GM21619 (cell line): ENCODE results near the gene GFRA1.
"Not testable (repeated sequence)": the region's sequence is repeated elsewhere in the genome, so short reads cannot be mapped to it uniquely, and the experiment has no call there.

Source experiments
- ATAC-seq: cut with Tn5 transposase; IDR thresholded peaks from one replicate; pipeline ENCODE4 v1.9.1; 2021; ENCODE audit not compliant: unreplicated experiment

GFRA1 gene

GRCh38 chr10:116201670-116202430, 71.2 kb downstream of the GFRA1 start:
- ATAC-seq: no peak

GRCh38 chr10:116201011-116201410, 72.0 kb downstream of the GFRA1 start:
- no peak for ATAC-seq

- ATAC-seq: no peak
Observed at GRCh38 chr10:116198676-116199035, 74.3 kb downstream of the GFRA1 start.

DNA sequence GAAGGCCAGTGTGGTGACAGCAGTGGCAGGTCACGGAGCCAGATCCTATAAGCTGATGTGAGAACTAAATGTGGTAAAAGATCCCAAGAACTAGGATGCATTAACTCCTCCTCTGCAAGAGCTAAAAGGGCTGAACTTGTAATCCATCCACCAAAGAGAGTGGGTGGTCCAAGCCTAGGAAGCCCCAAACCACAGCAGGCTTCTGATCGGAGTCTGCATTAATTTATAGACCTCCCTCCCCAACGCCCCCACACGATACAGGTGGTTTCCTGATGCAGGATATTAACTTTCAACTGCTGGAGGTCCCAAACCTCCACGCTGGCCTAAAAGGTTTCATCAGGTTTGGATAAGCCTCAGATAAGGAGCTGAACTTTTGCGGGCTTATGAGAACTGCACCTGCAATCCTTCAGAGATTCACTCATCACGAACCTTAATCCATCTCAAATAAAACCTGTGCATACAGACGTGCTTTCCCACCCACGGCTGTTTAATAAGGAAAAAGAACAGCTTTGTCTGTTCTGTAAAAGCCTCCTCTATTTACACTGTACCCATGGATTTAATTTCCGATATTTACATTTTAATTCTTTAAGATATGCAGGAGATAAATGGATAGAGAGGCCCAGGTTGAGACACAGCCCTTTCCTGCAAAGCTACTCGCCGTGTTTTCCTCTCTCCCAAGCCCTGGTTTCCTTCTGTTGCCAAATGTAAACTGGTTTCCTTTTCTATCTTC, 74.9 kb downstream of the GFRA1 start:
- ATAC-seq: no peak

DNA sequence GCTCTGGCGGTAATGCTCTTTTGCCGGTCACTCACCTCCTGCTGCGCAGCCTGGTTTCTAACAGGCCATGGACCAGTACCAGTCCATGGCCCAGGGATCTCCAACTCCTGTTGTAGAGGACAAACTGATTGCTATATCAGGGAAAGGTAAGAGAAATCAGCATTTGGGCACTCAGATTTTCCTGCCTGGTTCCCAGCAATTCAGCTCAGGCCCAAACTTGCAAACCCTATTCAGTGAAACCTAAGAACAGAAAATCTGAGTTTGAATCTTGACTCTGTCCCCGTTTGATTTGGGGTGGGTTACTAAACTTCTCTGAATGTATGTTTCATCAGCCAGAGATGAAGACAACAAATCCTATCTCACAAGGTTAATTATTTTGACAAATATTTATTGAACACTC, 77.4 kb downstream of the GFRA1 start:
- ATAC-seq: no peak

DNA sequence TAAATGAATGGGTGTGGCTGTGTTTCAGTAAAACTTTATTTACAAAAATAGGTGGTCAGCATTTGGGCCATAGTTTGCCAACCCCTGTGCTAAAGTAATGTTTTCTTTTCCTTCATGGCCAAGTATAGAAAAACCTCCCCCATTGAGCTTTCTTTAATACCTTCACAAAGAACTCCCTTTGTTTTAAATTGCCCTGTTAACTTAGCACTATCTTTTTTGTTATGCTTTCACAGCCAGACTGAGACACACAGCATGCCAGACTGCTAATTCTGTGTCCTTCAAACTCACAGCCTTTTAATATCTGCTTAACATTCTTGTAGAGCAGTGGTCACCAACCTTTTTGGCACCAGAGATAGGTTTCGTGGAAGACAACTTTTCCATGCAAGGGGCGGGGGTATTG, 78.0 kb downstream of the GFRA1 start:
- no peak for ATAC-seq

DNA sequence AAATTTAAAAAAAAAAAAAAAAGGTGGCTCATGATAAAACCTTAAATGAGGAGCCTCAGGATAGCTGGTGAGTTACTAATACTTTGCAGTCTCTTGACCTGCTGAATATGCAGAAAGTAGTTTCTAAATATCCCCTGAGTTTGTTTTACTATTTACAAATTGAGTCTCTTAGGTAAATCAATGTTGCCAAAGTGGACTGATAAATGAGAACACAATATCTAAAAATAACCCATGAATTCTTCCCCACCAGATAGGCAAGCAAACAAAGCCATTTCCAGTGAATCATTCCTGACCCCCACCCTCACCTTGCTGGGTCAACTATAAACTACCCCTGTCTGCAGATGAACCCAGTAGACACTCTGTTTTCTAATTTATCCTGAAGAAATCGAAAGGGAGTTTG, 78.9 kb downstream of the GFRA1 start:
- ATAC-seq: no peak

GRCh38 chr10:116190883-116191282, 82.1 kb downstream of the GFRA1 start:
- ATAC-seq: no peak

DNA sequence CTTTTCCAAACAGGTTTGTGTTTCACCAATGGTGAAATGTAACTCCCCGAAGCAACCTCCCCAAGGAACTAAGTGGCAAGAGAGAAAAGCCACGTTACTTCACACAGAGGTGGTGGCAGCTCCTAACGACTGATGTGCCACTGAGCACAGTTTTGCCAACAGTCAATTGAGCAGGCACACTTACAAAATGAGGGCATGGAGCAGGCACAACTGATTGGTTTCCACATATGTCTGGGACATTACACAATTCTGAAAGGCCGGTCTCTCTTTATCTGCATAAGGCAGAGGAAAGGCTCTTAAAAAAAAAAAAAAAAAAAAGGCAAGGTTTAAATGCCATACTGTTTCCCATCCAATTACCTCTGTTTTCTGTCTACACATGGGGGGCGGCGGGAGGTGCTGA, 86.7 kb downstream of the GFRA1 start:
- no peak for ATAC-seq

- ATAC-seq: no peak
Observed at GRCh38 chr10:116185199-116185867, 87.7 kb downstream of the GFRA1 start.

DNA sequence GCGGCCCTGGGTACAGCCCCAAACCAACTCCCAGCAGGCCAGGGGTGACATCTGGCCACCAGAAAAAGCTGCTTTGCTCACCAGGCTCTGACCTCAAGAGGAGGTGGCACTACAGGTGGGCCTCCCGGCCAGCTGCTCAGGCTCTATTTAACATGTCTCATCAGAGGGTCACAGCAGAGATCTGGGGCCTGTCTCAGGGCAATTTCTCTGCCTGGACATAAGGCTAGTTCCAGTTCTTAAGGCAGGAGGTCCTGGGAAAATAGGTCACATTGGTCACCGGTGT, 88.6 kb downstream of the GFRA1 start:
- ATAC-seq: no peak

- ATAC-seq: no peak
Observed at GRCh38 chr10:116183733-116184511, 89.1 kb downstream of the GFRA1 start.

DNA sequence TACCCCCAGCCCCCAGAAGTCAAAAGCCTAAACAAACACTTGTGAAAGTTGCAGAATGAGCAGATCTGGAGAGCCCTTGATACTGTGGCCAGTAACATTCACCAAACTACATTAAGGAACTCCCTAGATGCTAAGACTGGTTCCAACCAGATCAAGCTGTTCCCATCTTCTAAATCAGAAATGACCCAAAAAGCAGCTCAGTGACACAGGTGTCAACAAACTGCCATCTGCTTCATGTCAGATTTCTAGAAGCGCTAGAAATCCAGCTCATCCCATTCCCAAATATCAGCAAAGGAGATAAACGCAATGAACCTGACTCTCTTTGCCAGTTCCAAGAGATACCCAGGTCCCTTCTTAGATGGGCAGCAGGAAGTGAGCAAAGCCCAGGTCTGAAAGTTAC, 90.6 kb downstream of the GFRA1 start:
- ATAC-seq: no peak

DNA sequence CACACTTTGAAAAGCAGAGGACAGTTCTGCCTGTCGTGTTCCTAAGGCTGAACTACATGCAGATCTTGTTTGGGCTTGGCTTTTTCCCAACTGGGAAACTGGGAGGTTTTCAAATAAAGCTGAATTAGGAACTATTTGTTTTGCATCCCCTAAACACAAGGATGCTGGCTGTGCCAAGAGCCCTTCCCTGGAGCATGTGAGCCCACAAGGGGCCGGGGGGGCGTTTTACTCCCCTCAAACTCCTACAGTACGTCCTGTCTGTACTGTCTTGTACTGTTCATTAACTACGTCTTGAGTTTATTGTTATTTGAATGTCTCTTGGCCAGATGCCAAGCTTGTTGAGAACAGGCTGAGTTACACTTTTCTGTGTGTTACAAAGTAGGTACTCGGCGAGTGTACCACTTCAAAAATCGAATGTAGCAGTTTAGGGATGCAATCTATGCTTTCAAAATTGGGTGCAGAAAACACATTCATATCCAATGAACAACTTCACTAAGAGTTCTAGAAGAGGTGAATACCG, 94.9 kb downstream of the GFRA1 start:
- no peak for ATAC-seq

DNA sequence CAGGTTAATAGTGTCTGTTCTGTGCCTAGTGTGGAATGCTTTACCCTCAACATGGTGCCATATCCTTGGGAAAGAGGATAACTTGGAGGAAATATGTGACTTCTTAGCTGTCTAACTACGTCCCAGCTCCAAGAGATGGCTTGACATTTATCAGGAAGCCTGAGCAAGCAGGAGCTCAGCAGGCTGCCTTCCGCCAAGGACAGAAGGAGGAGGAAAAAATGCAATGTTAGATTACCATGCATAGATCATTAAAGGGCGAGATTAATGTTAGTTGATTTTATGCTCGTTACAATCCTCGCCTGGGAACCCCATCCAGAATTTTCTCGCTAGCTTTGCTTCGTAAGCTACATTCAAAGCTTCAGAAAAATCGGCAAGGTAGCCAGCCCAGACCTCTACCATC, 97.8 kb downstream of the GFRA1 start:
- ATAC-seq: no peak

DNA sequence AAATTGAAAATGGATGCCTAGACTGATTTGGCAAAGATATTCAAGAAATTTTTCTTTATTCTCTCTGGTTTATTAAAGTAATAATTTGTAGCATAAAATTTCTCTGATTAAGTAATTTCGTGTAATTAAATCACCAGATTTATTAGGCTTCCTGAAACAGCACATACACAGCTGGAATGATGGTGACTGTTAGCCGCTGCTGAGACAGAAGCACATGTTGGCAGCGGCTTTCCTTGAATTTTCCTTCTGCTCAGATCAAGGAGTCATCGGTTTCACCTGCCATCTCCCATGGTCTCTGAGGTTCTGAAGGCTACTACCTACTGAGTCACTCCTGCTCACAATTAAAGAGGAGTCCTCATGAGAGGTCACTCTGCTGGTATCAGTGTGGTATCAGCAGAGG, 101.5 kb downstream of the GFRA1 start:
- ATAC-seq: no peak

GRCh38 chr10:116170815-116171250, 102.2 kb downstream of the GFRA1 start:
- no peak for ATAC-seq

GRCh38 chr10:116169782-116170445, 103.1 kb downstream of the GFRA1 start:
- no peak for ATAC-seq

- ATAC-seq: no peak
Observed at GRCh38 chr10:116168745-116169144, 104.3 kb downstream of the GFRA1 start.

GRCh38 chr10:116168329-116168728, 104.7 kb downstream of the GFRA1 start:
- ATAC-seq: no peak

GRCh38 chr10:116165941-116166340, 107.1 kb downstream of the GFRA1 start:
- ATAC-seq: not testable (repeated sequence)
